Effector CD4-positive, alpha-beta T cell (primary cell): ENCODE data around the gene MYO9A.
"Not testable (repeated sequence)": the region's sequence is repeated elsewhere in the genome, so short reads cannot be mapped to it uniquely, and the experiment has no call there.

Source experiments
- DNase-seq: peaks from one replicate; pipeline ENCODE4 v3.0.0-alpha.2; 2020

Gene MYO9A

DNA sequence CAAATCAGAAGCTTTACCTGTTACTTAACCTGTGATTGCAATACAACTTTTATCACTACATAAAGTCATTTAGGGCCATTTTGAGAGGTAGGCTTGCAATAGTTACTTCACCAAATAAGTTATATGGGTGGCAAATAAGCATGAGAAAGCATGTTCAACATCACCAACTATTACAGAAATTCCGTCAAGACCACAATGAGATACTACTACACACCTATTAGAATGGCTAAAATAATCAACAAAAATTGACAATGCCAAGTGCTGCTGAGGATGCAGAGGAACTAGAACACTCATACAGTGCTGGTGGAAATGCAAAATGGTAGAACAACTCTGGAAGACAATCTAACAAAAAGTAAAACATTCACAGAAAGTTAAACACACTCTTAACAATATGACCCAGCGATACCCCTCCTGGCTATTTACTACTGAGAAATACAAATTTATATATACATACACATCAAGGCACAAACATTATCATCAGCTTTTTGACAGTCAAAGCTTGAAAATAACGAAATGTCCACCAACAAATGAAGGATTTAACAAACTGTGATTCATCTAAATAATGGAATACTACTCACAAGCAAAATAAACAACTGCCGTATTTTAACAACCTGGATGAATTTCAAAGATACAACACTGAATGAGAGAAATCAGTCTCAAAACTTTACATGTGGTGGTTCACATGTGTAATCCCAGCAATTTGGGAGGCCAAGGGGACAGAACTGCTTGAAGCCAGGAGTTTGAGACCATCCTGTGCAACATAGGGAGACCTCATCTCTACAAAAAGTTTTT, 82.9 kb downstream of the MYO9A start:
- DNase-seq = no peak

- no peak for DNase-seq
Observed at GRCh38 chr15:72034351-72034750, 83.6 kb downstream of the MYO9A start.

DNA sequence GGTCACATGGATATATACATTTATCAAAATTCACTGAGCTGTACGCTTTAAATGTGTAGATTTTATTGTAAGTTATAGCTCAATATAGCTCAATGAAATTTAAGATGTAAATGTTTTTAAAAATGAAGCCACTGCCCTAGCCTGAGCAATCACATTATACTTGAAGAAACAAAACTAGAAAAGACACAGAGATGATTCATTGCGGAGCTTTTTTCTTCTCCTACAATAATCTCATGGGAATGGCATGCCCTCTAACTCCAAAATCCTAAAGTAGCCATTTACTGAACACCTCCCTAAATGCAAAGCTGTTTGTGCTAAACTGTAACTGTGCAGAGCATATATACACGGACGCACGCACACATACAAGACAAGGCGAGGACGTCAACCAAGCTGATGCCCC, 84.2 kb downstream of the MYO9A start:
- DNase-seq = no peak

DNA sequence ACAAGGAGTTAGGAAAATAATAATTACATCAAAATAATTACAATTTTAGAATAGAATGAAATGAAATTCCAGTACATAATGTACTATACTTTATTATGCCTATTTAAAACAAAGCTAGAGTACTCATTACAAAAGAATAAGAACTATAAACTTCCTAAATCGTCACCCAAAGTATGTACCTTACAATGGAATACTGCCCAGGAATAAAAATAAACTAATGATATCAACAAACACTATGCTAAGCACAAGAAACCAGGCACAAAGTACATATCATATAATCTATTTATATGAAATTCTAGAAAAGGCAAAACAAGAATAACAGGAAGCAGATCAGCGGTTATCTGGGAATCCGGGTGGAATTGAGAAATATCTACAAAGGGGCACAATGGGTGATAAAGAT, 84.7 kb downstream of the MYO9A start:
- no peak for DNase-seq

DNA sequence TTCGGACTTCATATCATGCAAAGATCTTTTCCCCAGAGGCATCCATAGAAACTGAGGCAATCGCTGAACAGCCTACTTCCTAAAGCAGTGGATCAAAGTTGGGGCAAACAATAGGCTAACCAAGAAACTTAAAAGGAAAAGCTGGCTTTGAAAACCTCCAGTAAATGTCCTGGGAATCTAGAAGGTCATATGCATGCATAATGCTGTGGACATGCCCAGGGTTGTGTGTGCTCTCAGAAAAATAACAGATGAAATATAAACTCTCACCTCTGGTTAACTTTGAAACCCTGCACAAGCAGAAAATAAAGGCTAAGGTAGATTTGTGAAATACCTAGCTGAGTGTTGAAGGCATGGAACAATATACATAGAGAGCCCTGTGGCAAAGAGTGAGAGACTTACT, 96.3 kb downstream of the MYO9A start:
- no peak for DNase-seq

GRCh38 chr15:72020799-72021198, 97.2 kb downstream of the MYO9A start:
- DNase-seq = no peak

- DNase-seq = not testable (repeated sequence)
Observed at GRCh38 chr15:72014555-72014954, 103.4 kb downstream of the MYO9A start.

DNA sequence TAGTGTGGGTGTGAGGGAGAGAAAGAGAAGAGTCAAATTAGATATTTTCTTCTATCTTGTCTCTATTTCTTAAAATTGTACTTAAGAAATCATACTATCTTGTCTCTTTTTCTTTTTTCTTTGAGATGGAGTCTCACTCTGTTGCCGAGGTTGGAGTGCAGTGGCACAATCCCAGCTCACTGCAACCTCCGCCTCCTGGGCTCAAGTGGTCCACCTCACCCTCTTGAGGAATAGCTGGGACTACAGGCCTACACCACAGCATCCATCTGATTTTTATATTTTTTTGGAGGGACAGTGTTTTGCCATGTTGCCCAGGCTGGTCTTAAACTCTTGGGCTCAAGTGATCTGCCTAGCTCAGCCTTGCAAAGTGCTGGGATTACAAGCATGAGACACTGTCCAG, 104.2 kb downstream of the MYO9A start:
- DNase-seq = no peak

DNA sequence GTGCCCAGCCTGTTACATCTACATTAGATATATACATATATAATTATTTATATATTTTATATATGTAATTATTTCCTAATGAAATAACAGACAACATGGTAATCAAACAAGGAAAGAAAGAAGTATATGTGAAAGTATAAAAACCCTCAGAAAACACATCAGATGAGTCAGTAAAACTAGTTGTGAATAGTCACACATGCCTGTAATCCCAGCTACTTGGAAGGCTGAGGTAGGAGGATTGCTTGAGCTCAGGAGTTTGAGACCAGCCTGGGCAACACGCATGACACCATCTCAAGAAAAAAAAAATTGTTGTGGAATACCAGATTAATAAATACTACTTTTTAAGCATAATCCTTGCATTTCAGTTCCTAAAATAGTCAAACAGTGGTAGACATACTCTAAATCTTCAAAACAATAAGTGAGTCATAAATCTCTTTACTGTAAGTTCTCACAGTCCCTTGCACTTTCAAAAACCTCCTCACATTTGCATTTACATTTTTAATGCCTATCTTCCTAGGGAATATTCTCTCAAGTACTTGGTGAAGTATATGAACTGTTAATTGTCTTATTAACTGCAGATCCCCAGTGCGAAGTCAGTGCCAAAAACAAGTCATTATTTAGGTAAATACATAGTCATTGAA, 106.5 kb downstream of the MYO9A start:
- DNase-seq = no peak

- DNase-seq = no peak
Observed at GRCh38 chr15:72009222-72009621, 108.7 kb downstream of the MYO9A start.

- no peak for DNase-seq
Observed at GRCh38 chr15:72006382-72006781, 111.6 kb downstream of the MYO9A start.

DNA sequence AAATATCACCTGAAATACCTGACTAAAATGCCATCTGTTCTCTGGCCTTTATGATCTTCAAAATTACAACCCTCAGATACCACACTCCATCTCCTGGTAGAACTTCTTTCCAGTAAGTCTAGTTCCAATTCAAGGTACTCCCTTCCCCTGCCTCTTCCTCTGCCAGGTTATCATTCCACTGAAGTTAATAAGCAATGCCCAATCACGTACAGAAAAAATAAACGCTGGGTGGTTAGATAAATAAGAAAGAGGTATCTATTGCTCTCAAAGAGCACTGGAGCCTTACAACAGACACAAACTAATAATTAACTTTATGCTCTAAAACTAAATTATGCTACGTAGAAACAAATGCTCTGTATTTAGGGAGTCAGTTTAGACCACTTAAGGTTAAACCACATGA, 112.5 kb downstream of the MYO9A start:
- no peak for DNase-seq

DNA sequence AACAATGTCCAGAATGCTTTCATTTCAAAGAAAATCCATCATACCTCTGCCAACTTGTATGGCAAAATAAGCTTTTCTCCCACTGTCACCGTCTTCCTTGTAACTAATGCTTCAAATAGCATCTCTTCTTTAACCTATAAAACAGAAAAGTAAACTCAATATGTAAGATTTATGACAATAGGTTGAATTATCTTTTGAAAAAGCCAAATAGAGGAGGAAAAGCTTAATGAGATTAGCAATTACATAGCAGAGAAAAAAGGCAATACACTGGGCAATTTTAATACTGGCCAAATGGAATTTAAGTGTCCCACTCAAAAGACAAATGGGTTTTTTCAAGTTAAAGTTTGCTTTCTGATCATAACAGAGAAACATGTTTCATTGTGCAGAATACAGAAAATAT, 118.1 kb downstream of the MYO9A start:
- no peak for DNase-seq

- not testable (repeated sequence) for DNase-seq
Observed at GRCh38 chr15:71998717-71999116, 119.2 kb downstream of the MYO9A start.

DNA sequence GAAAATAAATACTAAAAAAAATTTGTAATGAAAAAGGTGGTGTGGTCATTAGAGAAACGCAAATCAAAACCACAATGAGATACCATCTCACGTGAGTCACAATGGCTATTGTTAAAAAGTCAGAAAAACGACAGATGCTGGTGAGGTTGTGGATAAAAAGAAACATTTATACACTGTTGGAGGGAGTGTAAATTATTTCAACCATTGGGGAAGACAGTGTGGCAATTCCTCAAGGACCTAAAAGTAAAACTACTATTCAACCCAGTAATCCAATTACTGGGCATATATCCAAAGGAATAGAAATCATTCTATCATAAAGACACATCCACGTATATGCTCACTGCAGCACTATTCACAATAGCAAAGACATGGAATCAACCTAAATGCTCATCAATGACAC, 120.3 kb downstream of the MYO9A start:
- DNase-seq = no peak

- no peak for DNase-seq
Observed at GRCh38 chr15:71975816-71976150, 142.2 kb downstream of the MYO9A start.

- DNase-seq = no peak
Observed at GRCh38 chr15:71974211-71974610, 143.7 kb downstream of the MYO9A start.

DNA sequence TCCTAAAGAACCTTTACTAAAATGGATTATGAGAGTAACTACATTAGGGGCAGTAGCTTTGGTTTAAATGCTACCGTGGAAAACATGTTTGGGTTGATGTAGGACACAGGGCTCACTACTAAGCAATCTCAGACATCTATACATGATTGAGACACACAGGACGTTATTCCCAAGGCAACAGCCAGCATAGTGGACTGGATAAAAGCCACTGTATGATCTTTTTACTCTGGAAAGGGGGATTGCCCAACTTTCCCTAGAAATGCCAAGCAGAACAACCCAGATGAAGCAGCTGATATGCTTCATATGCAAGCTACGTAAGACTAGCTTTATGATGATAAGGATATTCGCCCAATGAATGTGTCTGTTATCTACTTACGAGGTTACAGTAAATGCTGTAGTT, 144.6 kb downstream of the MYO9A start:
- no peak for DNase-seq

DNA sequence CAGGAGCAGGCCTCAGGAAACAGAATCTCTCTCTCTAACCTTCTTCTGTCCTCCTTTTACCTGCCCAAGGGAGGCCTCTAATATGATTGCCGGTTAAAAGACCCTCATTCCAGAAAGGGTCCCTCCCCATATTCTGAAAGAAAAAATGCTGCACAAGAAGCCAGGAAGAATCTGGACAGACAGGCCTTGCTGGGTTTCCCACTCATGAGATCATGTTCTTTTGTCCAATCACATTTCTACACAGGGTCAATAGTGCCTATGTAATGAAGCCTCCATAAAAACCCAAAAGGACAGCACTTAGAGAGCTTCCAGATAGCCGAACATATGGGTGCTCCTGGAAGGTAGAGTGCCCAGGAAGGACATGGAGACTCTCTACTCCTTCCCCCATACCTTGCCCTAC, 146.0 kb downstream of the MYO9A start:
- no peak for DNase-seq

DNA sequence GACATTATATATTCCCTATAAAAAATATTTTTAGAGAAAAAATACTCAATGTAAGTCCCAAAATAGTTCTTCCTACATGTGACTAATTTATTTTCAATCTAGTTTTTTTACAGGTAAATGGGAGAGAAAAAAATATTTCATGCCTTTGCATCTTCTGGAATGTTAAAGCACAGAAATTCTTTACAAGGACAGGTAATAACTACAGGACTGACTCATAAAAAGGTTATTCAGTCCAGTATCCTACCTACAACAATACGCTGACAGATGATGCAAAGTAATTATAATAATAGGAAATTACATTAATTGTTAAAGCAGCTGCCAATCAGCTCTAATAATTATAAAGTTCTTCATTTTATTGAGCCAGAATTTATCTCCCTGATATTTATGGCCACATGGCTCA, 147.5 kb downstream of the MYO9A start:
- no peak for DNase-seq

- DNase-seq = no peak
Observed at GRCh38 chr15:71962537-71962936, 155.4 kb downstream of the MYO9A start.

GRCh38 chr15:71957026-71957425, 160.9 kb downstream of the MYO9A start:
- no peak for DNase-seq

DNA sequence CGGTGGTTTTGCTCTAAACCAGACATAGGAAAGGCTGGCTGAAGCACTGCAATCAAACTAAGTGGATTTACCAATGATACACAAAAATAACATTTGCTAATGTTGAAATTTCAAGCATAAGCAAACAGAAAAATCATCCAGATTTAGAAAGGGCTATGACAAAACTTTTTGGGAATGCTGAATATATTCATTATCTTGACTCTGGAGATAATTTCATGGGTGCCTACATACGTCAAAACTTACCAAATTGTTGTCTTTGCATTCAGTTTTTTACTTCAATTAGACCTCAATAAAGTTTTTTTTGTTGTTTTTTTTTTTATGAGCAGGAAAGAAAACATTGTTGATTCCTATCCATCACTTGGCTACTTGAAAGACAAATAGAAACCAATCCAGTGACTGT, 166.8 kb downstream of the MYO9A start:
- no peak for DNase-seq

DNA sequence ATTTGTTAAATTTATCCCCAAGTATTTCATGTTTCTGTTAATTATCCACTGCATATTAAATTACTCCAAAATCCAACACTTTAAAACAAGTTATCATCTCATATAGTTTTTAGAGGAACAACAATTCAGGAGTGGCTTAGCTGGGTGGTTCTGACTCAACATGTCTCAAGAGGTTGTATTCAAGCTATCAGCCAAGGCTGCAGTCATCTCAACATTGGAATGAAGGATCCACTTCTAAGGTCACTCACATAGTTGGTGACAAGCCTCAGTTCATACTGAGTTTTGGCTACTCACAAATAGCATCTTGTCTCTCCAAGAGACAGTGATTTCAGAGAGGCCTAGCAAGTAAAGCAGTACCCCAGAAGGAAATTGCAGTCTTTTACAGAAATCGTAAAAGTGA, 172.9 kb downstream of the MYO9A start:
- DNase-seq = no peak

GRCh38 chr15:71943806-71944205, 174.1 kb downstream of the MYO9A start:
- no peak for DNase-seq
